Natural killer cell (primary cell): ENCODE results near the gene COQ9. TPM values are rescaled to one million over a fixed set of nuclear protein-coding genes. Genes with fewer than 3 reads are reported as not detected.
A peak's percentile ranks its signal among the peaks of the same experiment; 100 is the strongest.

Source experiments
- ATAC-seq, 3 donors: fragments of 150-1000 bp in 2 of 3; fragments of 200-7000 bp in 1 of 3; cut with Tn5 transposase; 1 replicate in 1 of 3; 2 replicates in 2 of 3; pipeline ENCODE4 v1.10.0; 2021; ENCODE audit warnings: mild to moderate bottlenecking in 2 of 3, moderate library complexity in 2 of 3
- DNase-seq, 2 donors: peaks; one replicate each; pipeline versions ENCODE4 v3.0.0 to v3.0.0-alpha.2; 2013 to 2021; ENCODE audit warnings: mixed read lengths in 1 of 2
- H3K27ac ChIP-seq: one replicate; pipeline ENCODE4 v1.5.1; 2013; ENCODE audit warnings: mild to moderate bottlenecking, low read length
- H3K27me3 ChIP-seq: one replicate; pipeline ENCODE4 v1.6.1; 2013; ENCODE audit warnings: low read length; ENCODE audit not compliant: control insufficient read depth, insufficient read depth
- H3K36me3 ChIP-seq: one replicate; pipeline ENCODE4 v1.6.1; 2013; ENCODE audit warnings: low read length; ENCODE audit not compliant: control insufficient read depth, insufficient read depth
- H3K4me1 ChIP-seq: one replicate; pipeline ENCODE4 v1.6.1; 2013; ENCODE audit warnings: low read length; ENCODE audit not compliant: control insufficient read depth, insufficient read depth
- H3K4me3 ChIP-seq: one replicate; pipeline ENCODE4 v1.5.1; 2013; ENCODE audit warnings: low read length
- H3K9me3 ChIP-seq: one replicate; pipeline ENCODE4 v1.6.1; 2013; ENCODE audit warnings: low read length; ENCODE audit not compliant: control insufficient read depth, insufficient read depth
- H3K27ac Mint-ChIP-seq, 2 donors: one replicate each; pipeline ENCODE4 v1.8.0; 2022; ENCODE audit warnings: mild to moderate bottlenecking in 2 of 2, mixed read lengths in 2 of 2, moderate library complexity in 1 of 2
- H3K27me3 Mint-ChIP-seq, 2 donors: one replicate each; pipeline ENCODE4 v1.8.0; 2022; ENCODE audit warnings: low read depth in 2 of 2, mixed read lengths in 2 of 2
- H3K36me3 Mint-ChIP-seq: one replicate; pipeline ENCODE4 v1.8.0; 2022; ENCODE audit warnings: mixed read lengths
- H3K4me1 Mint-ChIP-seq, 2 donors: one replicate each; pipeline ENCODE4 v1.8.0; 2022; ENCODE audit warnings: mixed read lengths in 2 of 2
- H3K4me3 Mint-ChIP-seq: one replicate; pipeline ENCODE4 v1.8.0; 2022; ENCODE audit warnings: mild to moderate bottlenecking, moderate library complexity, mixed read lengths
- H3K9me3 Mint-ChIP-seq, 2 donors: one replicate each; pipeline ENCODE4 v1.8.0; 2022; ENCODE audit warnings: mixed read lengths in 2 of 2
- WGBS: methylation state at CpG from one replicate; pipeline ENCODE4 v1.1.7; 2013; ENCODE audit warnings: missing lambda C conversion rate; ENCODE audit not compliant: insufficient coverage; 5-methylcytosine and 5-hydroxymethylcytosine counted together
- intact Hi-C: fragments of 100-400 bp; cut with micrococcal nuclease; formaldehyde crosslinking; loops from one replicate; pipeline ENCODE4 v1.14.2; 2022
- total RNA-seq, 4 donors: library from RNA; stranded (reverse); fragments of 120-200 nt in 1 of 4; gene quantifications; one replicate each; pipeline versions ENCODE4 v1.2.3 to v1.2.4, GENCODE V29; 2013 to 2022
- TF ChIP-seq, protein P1 (sequence below): fragments of 200-600 bp; IDR thresholded peaks from one replicate; pipeline ENCODE4 v1.8.0; 2022; ENCODE audit warnings: antibody characterized with exemption

The COQ9 gene
- total RNA-seq, 3 donors from 2014 or later (not counting 1 experiment from before 2014, with no cell fraction given) = 16.9 to 30.2 (median 18.3) TPM

DNA sequence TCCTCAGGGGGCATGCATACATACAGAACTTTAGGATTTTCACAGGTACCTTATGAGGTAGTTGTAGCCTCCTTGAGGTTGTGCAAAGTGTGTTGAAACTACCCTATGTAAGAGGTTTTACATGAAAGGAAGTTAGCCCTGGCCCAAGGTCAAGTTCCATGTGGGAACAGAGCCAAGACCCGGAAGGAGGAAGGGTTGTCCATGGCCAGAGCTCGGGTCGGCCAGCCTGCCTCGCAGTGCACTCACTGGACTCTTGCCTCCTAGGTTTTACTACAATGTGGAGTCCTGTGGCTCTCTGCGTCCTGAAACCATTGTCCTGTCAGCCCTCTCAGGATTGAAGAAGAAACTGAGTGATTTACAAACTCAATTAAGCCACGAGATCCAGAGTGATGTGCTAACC lies 23.4 kb downstream of the COQ9 start:
- Mint-ChIP-seq H3K9me3 (no peaks in the 10 kb centered on the region), H3K27me3 (no peaks in the 10 kb centered on the region), H3K36me3 (peaks cover 19% of the 10 kb centered on the region), H3K4me3 (no peak overlapping the region), H3K27ac (no peak overlapping the region), H3K4me1 (peaks cover 6% of the 10 kb centered on the region in 2 donors)
- no peaks in the 10 kb centered on the region for H3K9me3 ChIP-seq
- ATAC-seq = no peak
- TF ChIP-seq, protein P1, sequence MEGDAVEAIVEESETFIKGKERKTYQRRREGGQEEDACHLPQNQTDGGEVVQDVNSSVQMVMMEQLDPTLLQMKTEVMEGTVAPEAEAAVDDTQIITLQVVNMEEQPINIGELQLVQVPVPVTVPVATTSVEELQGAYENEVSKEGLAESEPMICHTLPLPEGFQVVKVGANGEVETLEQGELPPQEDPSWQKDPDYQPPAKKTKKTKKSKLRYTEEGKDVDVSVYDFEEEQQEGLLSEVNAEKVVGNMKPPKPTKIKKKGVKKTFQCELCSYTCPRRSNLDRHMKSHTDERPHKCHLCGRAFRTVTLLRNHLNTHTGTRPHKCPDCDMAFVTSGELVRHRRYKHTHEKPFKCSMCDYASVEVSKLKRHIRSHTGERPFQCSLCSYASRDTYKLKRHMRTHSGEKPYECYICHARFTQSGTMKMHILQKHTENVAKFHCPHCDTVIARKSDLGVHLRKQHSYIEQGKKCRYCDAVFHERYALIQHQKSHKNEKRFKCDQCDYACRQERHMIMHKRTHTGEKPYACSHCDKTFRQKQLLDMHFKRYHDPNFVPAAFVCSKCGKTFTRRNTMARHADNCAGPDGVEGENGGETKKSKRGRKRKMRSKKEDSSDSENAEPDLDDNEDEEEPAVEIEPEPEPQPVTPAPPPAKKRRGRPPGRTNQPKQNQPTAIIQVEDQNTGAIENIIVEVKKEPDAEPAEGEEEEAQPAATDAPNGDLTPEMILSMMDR = no peak
- 89% methylated on average over 6 of the region's 6 CpGs for WGBS
- peaks cover 52% of the 10 kb centered on the region for H3K36me3 ChIP-seq
- no peak overlapping the region for H3K4me3 ChIP-seq
- H3K27ac ChIP-seq = no peak overlapping the region
- DNase-seq = no peak
- no peaks in the 10 kb centered on the region for H3K27me3 ChIP-seq
- H3K4me1 ChIP-seq = peaks cover 1% of the 10 kb centered on the region
- intact Hi-C loops = no loop called here

DNA sequence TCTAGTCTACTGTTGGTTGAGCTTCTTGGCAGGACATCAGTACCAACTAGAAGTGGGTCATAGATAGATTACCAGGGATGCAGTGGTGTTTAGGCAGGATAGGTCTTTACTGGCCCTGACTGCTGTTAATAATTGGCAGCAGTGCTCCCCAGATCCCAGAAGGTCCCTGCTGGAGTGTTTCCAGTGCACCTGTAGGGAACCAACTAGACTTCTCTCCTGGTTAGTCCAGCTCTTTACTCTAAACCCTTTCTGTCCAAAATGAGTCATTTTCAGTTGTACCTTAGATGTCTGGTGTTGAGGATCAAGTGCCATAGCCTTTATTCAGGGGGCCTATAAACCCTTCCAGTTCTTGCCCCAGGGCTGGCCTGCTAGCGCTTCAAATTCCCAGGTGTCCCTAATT lies 23.9 kb downstream of the COQ9 start:
- H3K36me3 ChIP-seq = peaks cover 47% of the 10 kb centered on the region
- DNase-seq = no peak

DNA sequence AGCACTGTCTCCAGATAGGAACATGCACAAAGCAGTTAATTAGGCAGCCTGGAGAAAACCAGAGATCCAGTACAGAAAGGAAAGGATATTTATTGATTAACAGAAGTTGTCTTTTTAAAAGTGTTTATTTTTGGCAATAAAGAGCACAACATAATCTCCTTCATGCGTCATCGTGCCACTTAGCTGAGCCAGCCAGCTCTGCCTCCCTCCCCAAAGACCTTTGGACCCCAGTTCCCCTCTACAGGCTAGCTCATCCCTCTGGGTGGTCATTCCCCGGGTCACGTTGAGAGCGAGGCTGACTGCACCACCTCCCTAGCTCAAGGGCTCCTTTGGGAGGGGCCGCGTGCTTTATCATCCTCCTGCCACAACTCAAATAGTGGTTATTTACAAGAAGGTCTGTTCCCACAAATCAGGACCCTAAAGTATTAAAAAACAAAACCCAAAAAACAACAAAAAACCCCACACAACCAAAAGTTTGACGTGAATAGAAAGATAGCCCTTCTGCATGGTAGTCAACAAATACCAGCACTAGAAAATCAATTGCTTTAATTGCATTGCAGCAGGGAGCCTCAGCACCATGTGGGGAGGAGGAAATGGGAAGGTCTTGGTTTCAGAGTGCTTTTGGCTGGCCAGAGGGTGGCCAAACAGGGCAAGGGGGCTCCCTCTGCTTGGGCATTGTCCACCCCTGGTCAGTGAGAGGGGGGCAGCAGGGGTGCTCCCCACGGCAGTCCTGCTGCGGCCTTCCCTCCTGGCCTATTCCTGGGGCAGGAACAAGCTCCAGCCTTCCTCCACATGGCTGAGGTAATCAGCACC lies 24.8 kb downstream of the COQ9 start:
- intact Hi-C loops = no loop called here
- Mint-ChIP-seq H3K9me3 (no peaks in the 10 kb centered on the region), H3K27me3 (no peaks in the 10 kb centered on the region), H3K27ac (peak overlapping the region in 1 of 2 donors; percentile 70), H3K4me1 (peaks cover 7 to 16% of the 10 kb centered on the region in 2 donors), H3K4me3 (no peak overlapping the region), H3K36me3 (peaks cover 13% of the 10 kb centered on the region)
- no peaks in the 10 kb centered on the region for H3K9me3 ChIP-seq
- no peak for ATAC-seq
- WGBS = 92% methylated on average over 10 of the region's 10 CpGs
- TF ChIP-seq, protein P1 = no peak
- H3K27me3 ChIP-seq = no peaks in the 10 kb centered on the region
- H3K4me3 ChIP-seq = no peak overlapping the region
- no peak overlapping the region for H3K27ac ChIP-seq
- no peak for DNase-seq
- peaks cover 12% of the 10 kb centered on the region for H3K4me1 ChIP-seq
- H3K36me3 ChIP-seq = peaks cover 42% of the 10 kb centered on the region

More for the DNA sequence above, 23.9 kb downstream of the COQ9 start:
- no peak overlapping the region for H3K27ac Mint-ChIP-seq
- no peak for ATAC-seq
- TF ChIP-seq, protein P1 = no peak
- no peaks in the 10 kb centered on the region for H3K9me3 Mint-ChIP-seq
- H3K4me1 ChIP-seq = peaks cover 6% of the 10 kb centered on the region
- no peak overlapping the region for H3K4me3 ChIP-seq
- H3K27ac ChIP-seq = no peak overlapping the region
- H3K27me3 ChIP-seq = no peaks in the 10 kb centered on the region
- peaks cover 3 to 10% of the 10 kb centered on the region in 2 donors for H3K4me1 Mint-ChIP-seq
- H3K36me3 Mint-ChIP-seq = peaks cover 14% of the 10 kb centered on the region
- 100% methylated on average over 1 of the region's 1 CpG for WGBS
- no peaks in the 10 kb centered on the region for H3K27me3 Mint-ChIP-seq
- H3K4me3 Mint-ChIP-seq = no peak overlapping the region
- no peaks in the 10 kb centered on the region for H3K9me3 ChIP-seq
- intact Hi-C loops = no loop called here
